Stimulated activated CD4-positive, alpha-beta T cell treated with anti-CD3 and anti-CD28 coated beads, Interleukin-12 subunit alpha, Interleukin-12 subunit beta, amount 100 ng/mL, for 4 hours (primary cell): ENCODE measurements around the gene EVA1A.
"Not testable (repeated sequence)": the region's sequence is repeated elsewhere in the genome, so short reads cannot be mapped to it uniquely, and the experiment has no call there.

Experiments
- DNase-seq: peaks from one replicate; pipeline ENCODE4 v3.0.0-alpha.2; 2020

The EVA1A gene

GRCh38 chr2:75480971-75481836 is 79.5 kb downstream of the EVA1A start:
- DNase-seq: no peak

DNA sequence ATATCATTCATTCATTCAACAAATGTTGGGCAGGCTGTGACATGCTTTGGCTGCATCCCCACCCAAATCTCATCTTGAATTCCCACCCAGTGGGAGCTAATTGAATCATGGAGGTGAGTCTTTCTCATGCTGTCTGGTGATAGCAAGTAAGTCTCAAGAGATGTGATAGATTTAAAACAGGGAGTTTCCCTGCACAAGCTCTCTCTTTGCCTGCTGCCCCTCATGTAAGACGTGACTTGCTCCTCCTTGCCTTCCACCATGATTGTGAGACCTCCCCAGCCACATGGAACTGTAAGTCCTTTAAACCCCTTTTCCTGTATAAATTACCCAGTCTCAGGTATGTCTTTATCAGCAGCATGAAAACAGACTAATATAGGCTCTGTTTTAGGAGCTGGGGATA is 83.0 kb downstream of the EVA1A start:
- not testable (repeated sequence) for DNase-seq

GRCh38 chr2:75476761-75477160 is 84.0 kb downstream of the EVA1A start:
- DNase-seq: no peak

DNA sequence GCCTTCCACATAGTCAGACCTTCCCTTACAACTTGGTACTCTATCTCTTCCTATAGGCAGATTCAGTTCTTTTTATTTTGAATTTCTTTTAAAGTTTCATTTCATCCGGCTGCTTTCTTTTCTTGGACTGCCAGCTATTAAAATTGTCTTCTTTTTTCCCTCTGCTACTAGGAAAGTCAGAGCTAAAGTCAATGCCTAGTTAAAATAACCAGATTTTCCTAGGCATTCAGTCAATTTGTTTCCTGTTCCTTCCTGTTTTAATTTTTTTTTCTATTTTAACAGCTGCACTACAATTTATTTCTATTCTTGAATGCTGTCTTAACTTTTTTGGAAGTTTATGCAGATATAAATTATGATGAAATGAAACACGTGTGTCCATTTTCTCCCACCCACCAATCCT is 84.8 kb downstream of the EVA1A start:
- DNase-seq: no peak

DNA sequence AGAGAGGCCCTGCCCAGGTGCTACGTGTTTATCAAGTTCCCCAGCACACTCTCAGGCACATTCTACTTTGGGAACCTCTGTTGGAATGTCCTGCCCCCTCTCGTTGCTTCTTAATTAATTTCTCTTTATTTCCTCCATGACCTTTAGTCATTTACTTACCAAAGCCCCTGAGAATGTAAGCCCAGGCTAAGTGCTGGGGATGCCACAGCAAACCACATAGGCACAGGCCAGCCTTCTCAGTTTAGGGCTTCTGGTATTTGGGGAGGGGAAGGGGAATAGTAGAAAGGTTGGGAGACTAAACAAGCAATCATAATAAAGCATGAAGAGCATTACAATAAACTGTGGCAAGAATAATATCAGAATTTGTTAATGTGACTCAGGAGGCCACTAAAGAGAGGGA is 85.7 kb downstream of the EVA1A start:
- no peak for DNase-seq

- DNase-seq: no peak
Observed at GRCh38 chr2:75474115-75474514, 86.6 kb downstream of the EVA1A start.

DNA sequence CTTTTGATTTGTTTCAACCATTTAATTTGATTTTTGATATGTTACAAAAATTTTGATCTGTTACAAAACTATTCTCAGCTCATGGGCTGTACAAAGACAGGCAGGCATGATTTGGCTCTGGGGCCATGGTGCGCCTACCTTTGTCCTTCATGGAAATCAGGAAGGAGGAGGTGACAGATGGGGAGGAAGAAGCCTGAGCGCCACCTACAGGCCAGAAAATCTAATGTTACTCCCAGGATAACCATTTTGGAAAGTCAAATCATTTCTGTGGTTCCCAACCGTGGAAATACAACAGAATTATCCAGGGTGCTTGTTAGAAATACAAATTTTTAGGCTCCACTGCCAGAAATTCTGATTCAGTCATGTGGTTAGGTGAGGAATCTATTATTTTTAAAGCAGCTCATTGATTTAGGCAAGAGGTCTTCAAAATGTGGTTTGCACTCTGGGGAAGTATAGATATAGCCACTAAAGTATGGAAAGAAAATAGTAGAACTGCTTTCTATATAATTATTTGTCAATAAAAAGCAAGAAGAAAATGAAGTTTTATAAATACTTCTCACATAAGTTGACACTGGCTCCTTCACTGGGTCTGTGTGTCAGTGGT is 93.9 kb downstream of the EVA1A start:
- DNase-seq: no peak

DNA sequence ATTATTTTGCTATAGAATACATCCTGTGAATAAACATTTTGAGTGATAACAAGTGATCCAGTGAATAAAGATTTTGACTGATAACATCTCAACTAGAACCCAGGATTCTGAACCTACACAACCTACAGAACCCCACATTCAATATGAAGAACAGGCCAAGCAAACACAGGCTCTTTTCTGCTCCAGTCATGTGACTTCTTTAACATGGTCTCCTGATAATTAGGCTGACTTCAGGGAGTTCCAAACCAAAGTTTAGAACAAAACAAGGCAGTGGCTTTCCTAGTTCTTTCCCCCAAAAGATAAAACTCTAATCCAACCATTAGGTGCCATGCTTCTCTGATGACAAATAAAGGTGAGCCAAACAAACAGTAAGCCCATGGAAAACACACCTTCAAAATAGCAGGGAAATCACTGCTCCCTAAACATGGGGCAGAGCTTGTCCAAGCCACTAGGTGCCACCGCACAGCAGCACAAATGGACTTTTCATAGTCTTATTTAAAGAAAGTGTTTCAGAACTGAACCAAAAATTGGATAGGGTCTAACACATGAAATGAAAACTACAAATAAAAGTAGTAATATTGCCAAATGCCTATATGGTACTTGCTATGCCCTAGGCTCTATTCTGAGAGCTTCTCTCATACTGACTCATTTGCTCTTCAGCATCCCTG is 95.3 kb downstream of the EVA1A start:
- no peak for DNase-seq

DNA sequence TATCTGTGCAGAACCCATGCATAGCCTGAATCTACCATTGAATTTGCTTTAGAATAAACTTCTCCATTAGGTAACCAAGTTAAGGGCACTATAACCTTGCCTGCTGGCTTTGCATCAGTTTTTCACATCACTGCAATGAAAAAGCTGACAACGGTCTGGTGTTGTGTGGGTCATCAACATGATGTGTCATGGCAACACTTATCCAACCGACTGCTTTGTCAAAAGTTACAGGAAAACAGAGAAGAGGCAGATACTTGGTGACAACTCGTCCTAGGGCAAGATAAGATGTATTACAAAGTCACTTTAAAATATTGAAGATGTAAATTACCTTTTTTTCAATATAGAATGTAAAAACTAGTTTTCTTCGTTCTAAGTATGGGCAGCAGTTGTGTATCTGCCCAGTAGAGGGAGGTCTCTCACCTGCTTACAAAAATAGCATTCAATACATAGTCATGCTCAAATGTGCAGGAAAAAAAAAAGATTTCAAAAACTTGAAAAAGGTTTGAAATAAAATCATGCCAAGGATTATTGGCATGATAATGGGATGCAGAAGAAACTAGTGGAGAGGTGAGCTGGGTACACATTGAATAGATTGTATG is 96.3 kb downstream of the EVA1A start:
- no peak for DNase-seq

DNA sequence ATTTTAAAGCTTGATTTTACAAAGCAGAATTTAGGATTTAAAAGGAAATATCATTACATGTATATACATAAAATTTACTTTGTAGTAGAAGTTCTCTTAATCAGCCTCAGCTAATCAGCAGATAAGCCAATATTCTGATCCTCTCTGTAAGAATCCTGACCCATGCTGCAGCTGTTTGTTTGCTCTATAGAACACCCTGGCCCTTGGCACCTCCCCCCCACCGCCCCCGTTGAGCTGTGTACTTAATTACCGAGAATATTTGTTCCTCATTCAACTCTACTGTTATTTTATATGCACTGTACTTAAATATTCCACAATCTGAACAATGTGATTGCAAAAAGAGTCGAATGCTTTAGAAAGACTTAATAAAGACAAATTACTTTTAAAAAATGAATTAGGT is 98.0 kb downstream of the EVA1A start:
- no peak for DNase-seq

DNA sequence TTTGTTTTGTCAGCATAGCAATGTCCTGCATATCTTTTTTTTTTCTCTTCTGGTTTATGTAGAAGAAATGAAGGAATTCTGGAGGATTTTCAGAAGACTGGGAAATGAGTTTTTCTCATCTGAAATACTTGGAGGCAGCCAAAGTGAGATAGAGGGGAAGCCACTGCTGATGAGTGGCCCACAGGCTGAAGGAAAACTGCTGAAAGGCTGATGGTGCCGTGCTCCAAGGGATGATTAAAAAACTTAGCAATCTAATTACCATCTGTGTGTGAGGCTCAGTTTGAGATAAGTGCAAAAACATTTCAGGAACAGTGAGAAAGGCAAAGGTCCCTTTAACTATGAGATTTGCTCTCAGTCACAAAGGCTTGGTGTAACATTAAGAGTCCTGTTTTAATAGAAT is 98.5 kb downstream of the EVA1A start:
- no peak for DNase-seq

GRCh38 chr2:75460630-75461029 is 100.1 kb downstream of the EVA1A start:
- no peak for DNase-seq

GRCh38 chr2:75459565-75460310 is 101.0 kb downstream of the EVA1A start:
- DNase-seq: no peak

GRCh38 chr2:75458201-75458600 is 102.5 kb downstream of the EVA1A start:
- no peak for DNase-seq

- no peak for DNase-seq
Observed at GRCh38 chr2:75456825-75457224, 103.9 kb downstream of the EVA1A start.

DNA sequence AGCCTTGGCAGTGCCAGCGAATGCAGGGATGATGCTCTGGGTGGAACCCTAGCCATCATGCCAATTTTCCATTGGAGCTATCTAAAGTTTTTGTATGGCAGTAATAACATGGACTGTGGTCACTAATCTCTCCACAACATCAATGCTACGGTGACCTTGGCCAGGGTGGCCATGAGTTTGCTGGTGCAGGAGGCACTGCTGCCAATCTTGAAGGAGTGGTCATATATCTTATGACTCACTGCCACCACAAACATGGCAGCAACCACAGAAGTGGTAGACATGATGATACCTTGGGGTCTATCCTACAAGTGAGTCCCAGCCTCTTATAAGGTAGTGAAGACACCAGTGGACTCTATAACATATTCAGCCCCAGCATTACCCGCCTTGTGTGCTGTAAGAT is 104.6 kb downstream of the EVA1A start:
- DNase-seq: no peak

- no peak for DNase-seq
Observed at GRCh38 chr2:75454241-75454620, 106.5 kb downstream of the EVA1A start.

- no peak for DNase-seq
Observed at GRCh38 chr2:75453384-75454240, 107.1 kb downstream of the EVA1A start.

DNA sequence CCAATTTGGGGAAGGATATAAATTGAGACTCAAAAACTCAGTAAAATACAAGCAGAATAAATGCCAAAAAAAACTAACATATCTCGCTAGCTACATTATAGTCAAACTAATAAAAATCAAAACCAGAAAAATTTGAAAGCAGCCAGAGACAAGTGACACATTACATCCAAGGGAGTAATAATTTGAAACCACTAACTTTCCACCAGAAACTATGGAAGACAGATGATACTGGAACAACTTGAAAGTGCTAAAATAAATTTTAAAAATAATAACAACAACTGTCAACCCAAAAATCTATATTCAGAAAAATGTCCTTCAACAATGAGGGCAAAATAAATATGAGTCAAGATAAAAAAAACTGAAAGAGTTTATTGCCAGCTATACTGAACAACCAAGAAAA is 110.7 kb downstream of the EVA1A start:
- no peak for DNase-seq

DNA sequence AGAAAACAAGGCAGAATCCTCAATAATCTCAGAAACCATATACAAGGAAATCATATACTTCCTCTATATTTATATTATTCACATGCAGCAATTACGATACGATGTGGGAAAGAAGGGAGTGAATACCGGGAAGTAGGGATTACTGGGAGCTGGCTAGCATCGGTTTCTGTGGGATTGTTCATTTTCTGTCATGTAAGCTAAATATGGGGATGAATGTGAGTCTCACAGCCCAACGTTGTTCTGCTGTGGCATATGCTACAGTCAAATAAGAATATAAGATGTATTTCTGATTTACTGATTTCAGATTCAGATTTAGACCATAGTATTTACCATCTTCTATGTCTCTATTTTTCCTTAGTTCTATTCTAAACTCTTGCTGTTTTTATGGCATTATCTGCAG is 113.6 kb downstream of the EVA1A start:
- no peak for DNase-seq
